Measurements from ENCODE around the gene ANKRD52. TPM values are rescaled to one million over a fixed set of nuclear protein-coding genes. Genes with fewer than 3 reads are reported as not detected.
A peak's percentile ranks its signal among the peaks of the same experiment; 100 is the strongest.

The ANKRD52 gene
- total RNA-seq, 1 donor from 2014 or later = 48.5 TPM

- peak overlapping the region; percentile 77 for H3K27ac Mint-ChIP-seq (ENCODE audit: unreplicated experiment)
- no peak for DNase-seq (ENCODE audit: low spot score)
- H3K27me3 Mint-ChIP-seq (ENCODE audit: unreplicated experiment) = peaks cover 7% of the 10 kb centered on the region
- no peak for TF ChIP-seq CTCF (IDR thresholded peaks at IDR 0.05; ENCODE audit: unreplicated experiment)
- peaks cover 9% of the 10 kb centered on the region for H3K36me3 Mint-ChIP-seq (ENCODE audit: low read depth, unreplicated experiment)
- no peaks in the 10 kb centered on the region for H3K9me3 Mint-ChIP-seq (ENCODE audit: unreplicated experiment)
- H3K4me3 Mint-ChIP-seq (ENCODE audit: unreplicated experiment) = peak overlapping the region; percentile 97
- peaks cover 10% of the 10 kb centered on the region for H3K4me1 Mint-ChIP-seq (ENCODE audit: unreplicated experiment)
These were observed 42.7 kb upstream of the ANKRD52 start for GRCh38 chr12:56300644-56301464.

GRCh38 chr12:56299853-56300643 lies 41.9 kb upstream of the ANKRD52 start, which contains the start of gene CS:
Gene CS (minus strand): TSS chr12:56300330. CDS start chr12:56300201, 129 bp downstream.
- Mint-ChIP-seq H3K9me3 (ENCODE audit: unreplicated experiment) (no peaks in the 10 kb centered on the region), H3K27ac (ENCODE audit: unreplicated experiment) (peak within 1 kb of the TSS; percentile 77), H3K4me1 (ENCODE audit: unreplicated experiment) (peaks cover 10% of the 10 kb centered on the region), H3K36me3 (ENCODE audit: low read depth, unreplicated experiment) (peaks cover 6% of the 10 kb centered on the region), H3K4me3 (ENCODE audit: unreplicated experiment) (peak within 1 kb of the TSS; percentile 97), H3K27me3 (ENCODE audit: unreplicated experiment) (peaks cover 7% of the 10 kb centered on the region)
- DNase-seq (ENCODE audit: low spot score) = peak; percentile 97
- no peak for TF ChIP-seq CTCF (IDR thresholded peaks at IDR 0.05; ENCODE audit: unreplicated experiment)

- Mint-ChIP-seq H3K27me3 (ENCODE audit: unreplicated experiment) (peaks cover 7% of the 10 kb centered on the region), H3K36me3 (ENCODE audit: low read depth, unreplicated experiment) (peaks cover 4% of the 10 kb centered on the region), H3K9me3 (ENCODE audit: unreplicated experiment) (no peaks in the 10 kb centered on the region), H3K4me3 (ENCODE audit: unreplicated experiment) (peak overlapping the region; percentile 97), H3K4me1 (ENCODE audit: unreplicated experiment) (peaks cover 10% of the 10 kb centered on the region), H3K27ac (ENCODE audit: unreplicated experiment) (no peak overlapping the region)
- no peak for DNase-seq (ENCODE audit: low spot score)
- TF ChIP-seq CTCF (IDR thresholded peaks at IDR 0.05; ENCODE audit: unreplicated experiment) = no peak
These were observed 41.2 kb upstream of the ANKRD52 start for GRCh38 chr12:56299308-56299852.

GRCh38 chr12:56298828-56299227 lies 40.6 kb upstream of the ANKRD52 start:
- Mint-ChIP-seq H3K27ac (ENCODE audit: unreplicated experiment) (no peak overlapping the region), H3K36me3 (ENCODE audit: low read depth, unreplicated experiment) (peaks cover 4% of the 10 kb centered on the region), H3K27me3 (ENCODE audit: unreplicated experiment) (peaks cover 7% of the 10 kb centered on the region)

More at GRCh38 chr12:56298828-56299227, 40.6 kb upstream of the ANKRD52 start:
- no peak for TF ChIP-seq CTCF (IDR thresholded peaks at IDR 0.05; ENCODE audit: unreplicated experiment)
- Mint-ChIP-seq H3K4me1 (ENCODE audit: unreplicated experiment) (peaks cover 10% of the 10 kb centered on the region), H3K4me3 (ENCODE audit: unreplicated experiment) (peak overlapping the region; percentile 97), H3K9me3 (ENCODE audit: unreplicated experiment) (no peaks in the 10 kb centered on the region)
- DNase-seq (ENCODE audit: low spot score) = no peak

All from endothelial cell (in vitro differentiated cells).